HG02610 (cell line): ENCODE measurements around the gene RNF114.
"Not testable (repeated sequence)": the region's sequence is repeated elsewhere in the genome, so short reads cannot be mapped to it uniquely, and the experiment has no call there.

Experiments used
- ATAC-seq: cut with Tn5 transposase; IDR thresholded peaks from one replicate; pipeline ENCODE4 v1.9.1; 2021; ENCODE audit warnings: mild to moderate bottlenecking, moderate library complexity; ENCODE audit not compliant: unreplicated experiment

Gene RNF114

GRCh38 chr20:49984426-49985153, 48.4 kb downstream of the RNF114 start:
- ATAC-seq = no peak

- no peak for ATAC-seq
These were observed 49.0 kb downstream of the RNF114 start for GRCh38 chr20:49985157-49985556.

GRCh38 chr20:49985617-49986016, 49.4 kb downstream of the RNF114 start:
- no peak for ATAC-seq

GRCh38 chr20:49986049-49986448, 49.9 kb downstream of the RNF114 start:
- no peak for ATAC-seq

GRCh38 chr20:49987015-49987867, 51.0 kb downstream of the RNF114 start:
- no peak for ATAC-seq

DNA sequence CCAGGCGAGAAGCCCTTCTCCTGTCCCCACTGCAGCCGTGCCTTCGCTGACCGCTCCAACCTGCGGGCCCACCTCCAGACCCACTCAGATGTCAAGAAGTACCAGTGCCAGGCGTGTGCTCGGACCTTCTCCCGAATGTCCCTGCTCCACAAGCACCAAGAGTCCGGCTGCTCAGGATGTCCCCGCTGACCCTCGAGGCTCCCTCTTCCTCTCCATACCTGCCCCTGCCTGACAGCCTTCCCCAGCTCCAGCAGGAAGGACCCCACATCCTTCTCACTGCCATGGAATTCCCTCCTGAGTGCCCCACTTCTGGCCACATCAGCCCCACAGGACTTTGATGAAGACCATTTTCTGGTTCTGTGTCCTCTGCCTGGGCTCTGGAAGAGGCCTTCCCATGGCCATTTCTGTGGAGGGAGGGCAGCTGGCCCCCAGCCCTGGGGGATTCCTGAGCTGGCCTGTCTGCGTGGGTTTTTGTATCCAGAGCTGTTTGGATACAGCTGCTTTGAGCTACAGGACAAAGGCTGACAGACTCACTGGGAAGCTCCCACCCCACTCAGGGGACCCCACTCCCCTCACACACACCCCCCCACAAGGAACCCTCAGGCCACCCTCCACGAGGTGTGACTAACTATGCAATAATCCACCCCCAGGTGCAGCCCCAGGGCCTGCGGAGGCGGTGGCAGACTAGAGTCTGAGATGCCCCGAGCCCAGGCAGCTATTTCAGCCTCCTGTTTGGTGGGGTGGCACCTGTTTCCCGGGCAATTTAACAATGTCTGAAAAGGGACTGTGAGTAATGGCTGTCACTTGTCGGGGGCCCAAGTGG, 51.9 kb downstream of the RNF114 start:
- ATAC-seq = no peak

- no peak for ATAC-seq
These were observed 53.3 kb downstream of the RNF114 start for GRCh38 chr20:49989234-49990065.

DNA sequence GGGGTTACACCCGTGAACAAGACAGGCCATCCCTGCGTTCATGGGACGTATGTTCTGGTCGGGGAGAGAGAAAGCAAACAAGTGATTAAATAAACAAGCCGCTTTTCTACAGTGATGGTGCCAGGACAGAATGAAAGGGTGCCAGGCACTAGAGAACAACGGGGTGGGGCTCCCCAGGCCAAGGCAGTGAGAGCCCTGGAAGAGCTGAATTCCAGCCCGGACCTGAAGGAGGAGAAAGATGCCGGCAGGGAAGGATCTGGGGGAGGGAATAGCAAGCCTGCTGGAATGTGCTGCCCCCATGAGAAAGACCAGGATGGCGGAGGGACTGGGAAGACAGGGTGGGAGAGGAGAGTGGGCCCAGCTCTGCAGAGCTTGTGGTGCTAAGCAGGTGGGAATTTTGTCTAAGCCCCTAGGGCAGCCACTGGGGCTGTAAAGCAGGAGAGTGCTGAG, 54.1 kb downstream of the RNF114 start:
- ATAC-seq = no peak

DNA sequence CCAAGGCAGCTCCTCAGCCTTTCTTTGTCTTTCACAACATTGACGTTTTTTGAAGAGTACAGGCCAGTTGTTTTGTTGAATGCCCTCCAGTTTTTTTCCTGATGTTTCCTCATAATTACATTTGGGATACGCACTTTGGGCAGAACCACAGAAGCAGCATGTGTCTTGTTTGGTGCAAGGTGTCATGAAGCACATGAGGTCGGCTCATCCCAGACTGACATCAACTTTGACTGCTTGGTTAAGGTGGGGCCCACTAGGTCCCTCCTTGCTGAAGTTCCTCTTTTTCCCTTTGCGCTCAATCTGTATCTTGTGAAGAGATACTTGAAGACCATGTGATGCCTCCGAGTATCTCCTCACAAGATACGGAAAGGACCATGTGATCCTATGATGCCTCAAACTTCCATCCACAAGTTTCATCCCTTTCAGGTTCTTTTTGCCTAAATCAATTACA, 57.1 kb downstream of the RNF114 start:
- ATAC-seq = no peak

- ATAC-seq = no peak
These were observed 59.4 kb downstream of the RNF114 start for GRCh38 chr20:49995586-49995985.

GRCh38 chr20:49998478-49999188, 62.4 kb downstream of the RNF114 start:
- not testable (repeated sequence) for ATAC-seq

DNA sequence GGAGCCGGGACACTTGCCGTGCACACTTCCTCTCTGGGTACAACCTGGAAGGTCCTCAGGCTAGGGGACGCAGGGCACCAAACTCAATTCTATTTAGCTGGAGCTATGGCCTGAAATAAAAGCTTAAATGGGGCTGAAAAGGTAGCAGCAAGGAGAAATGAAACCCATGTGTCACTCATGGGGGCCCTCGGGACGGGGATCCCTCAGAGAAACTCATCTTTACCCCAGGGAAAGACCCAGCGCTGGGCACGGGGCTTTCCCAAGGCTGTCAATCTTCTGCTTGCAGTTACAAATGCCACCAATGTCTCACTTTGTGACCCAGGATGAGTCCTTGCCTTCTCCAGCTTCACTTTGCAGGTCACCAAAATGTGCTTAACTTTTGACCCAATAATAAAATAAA, 63.1 kb downstream of the RNF114 start:
- peak; percentile 87 for ATAC-seq

GRCh38 chr20:50000548-50001222, 64.5 kb downstream of the RNF114 start:
- not testable (repeated sequence) for ATAC-seq

DNA sequence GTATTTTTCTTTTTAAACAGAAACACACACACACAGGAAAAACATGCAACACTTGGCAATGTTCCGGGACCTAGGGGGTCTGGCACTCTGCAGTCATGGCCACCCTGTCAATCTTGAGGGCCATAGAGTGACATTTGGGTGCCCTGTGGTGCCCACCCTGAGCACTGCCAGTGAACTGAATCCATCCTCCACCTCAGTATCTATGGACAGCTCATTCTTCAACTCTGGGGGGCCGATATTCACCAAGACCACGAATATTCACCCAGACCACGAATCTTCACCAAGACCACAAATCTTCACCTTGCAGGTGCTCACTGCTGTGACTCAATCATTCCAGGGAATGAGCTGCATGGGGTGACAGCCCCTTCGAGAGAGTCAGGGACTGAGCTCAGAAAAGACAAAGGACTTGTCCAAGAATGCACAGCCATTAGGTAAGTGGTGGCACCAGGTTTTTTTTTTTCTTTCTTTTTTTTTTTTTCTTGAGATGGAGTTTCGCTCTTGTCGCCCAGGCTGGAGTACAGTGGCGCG, 65.7 kb downstream of the RNF114 start:
- no peak for ATAC-seq

- no peak for ATAC-seq
These were observed 67.1 kb downstream of the RNF114 start for GRCh38 chr20:50003253-50003656.
